ENCODE data around the gene COL26A1.
"Not testable (repeated sequence)": the region's sequence is repeated elsewhere in the genome, so short reads cannot be mapped to it uniquely, and the experiment has no call there.

Gene COL26A1

DNA sequence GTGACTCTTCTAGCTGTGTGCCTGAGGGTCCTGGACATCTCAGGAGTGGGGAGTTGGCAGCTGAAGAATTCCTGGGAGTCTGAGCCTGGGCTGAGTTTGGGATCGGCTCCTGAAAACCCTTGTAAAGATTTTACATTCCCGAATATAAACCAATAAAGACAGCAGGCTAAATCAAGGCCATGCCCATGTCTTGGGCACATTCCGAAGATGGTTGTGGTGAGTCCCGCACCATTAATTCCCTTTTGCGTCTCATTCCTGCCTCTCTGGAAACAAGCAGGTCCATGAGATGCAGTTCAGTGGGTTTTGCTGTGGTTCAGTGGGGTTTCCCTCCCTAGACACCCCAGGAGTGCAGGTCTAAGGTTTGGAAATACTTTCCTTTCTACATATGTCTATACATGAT, 90.9 kb downstream of the COL26A1 start:
- DNase-seq: no peak

DNA sequence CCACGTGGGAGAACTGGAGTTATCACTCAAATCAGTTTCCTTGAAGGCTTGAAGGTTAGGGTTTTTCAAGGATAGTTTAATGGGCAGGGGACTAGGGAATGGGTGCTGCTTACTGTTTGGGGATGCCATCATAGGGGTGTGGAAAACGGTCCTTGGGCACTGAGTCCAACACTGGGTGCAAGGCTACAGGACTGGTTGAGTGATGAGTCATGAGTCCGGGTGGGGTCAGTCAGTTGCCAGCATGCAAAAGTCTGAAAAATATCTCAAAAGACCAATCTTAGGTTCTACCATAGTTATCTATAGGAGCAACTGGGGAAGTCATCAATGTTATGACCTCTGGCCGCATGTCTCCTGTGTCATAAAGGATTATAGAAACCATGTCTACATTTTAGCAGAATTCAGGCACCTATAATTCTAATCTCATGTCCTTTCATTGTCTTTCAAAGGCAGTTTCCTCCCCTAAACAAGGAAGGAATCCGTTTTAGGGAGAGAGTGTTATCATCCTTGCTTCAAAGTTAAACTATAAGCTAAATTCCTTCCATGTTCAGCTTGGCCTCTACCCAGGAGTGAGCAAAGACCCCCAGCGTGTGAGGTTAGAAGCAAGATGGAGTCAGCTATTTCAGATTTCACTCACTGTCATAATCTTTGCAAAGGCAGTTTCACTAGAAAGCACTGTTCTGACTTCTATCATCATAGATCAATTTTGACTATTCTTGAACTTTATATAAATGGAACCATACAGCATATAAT, 94.5 kb downstream of the COL26A1 start:
- no peak for DNase-seq

DNA sequence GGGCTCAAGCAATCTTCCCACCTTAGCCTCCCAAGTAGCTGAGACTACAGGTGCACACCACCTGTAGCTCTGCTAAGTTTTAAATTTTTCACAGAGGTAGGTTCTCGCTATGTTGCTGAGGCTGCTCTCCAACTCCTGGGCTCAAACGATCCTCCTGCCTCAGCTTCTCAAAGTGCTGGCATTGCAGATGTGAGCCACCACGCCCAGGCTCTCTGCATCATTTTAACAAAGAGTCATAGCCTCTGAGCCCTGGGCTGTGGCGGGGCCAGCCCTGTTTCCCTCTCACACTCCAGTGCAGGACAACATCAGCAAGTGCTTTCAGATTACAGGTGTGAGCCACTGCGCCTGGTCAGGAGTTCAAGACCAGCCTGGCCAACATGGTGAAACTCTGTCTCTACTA, 102.5 kb downstream of the COL26A1 start:
- DNase-seq: no peak

DNA sequence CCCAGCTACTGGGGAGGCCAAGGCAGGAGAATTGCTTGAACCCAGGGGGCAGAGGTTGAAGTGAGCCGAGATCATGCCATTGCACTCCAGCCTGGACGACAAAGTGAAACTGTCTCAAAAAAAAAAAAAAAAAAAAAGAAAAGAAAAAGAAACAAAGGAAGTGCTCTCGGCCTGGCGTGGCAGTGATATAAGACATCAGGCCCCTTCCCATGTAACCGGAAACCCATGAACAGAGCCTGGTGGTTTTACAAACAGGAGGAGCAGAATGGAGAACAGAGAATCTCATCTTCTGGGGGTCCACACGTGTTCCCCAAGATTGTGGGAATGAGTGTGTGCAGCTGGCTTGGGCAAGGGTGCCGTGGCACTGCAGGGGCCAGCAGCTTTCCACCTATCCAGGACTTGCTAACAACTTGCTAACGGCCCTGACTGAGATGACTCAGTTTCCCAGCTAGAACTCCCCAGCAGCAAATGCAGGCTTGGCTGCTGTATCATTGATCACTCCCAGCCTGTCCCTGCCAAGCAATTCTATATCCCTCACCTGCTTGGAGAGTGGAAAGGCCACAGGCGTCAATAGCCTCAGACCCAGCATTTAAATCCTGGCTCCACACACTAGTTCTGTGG, 103.0 kb downstream of the COL26A1 start:
- no peak for DNase-seq

DNA sequence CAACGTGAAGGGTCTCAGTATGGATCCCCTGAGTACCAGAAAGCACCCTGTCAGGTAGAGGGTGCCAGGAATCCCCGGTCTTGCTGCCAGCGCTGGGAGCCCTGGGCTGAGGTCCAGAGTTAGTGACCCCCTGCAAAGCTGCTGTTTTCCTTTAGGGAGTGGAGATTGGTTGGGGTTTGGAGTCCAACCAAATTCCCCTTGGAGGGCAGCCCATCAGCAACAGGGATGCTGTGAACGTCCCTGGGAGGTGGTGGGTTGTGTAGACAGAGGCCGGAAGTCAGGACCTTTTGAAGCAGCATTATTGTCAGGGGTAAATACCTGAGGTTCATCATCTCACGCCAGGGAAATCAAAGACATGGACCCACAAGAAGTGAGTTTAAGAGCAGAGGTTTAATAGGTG, 104.2 kb downstream of the COL26A1 start:
- no peak for DNase-seq

DNA sequence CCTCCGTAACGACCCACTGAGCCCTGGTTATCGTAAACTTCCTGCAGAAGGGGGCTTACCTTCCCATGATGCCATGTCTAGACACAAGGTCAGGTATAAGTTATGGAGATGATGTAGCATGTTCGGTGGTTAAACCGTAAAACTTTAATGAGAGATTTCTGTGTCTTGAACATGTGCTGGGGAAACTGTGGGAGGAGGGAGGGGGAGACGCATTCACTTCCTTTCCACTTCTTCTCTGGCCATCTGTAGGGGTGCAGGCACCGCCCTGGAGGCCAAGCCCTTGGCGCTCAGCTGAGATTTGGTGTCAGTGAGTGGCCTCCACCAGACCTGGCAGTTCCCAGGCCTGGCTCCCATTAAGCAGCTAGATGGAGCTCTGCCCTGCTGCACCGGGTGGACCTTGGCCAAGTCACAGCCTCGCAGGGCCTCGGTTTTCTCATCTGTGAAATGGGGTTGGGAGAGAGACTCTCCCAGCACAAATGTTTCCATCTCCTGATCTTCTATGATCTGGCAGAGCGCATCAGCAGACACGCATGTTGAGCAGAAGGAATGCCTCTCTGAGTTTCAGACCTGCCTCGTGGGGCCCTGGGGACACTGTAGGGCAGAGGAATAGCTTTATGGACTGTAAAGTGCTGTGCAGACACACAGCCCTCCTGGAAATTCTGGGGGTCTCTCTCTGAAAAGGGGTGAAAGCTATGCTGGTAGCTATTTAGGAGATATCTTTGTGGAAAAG, 106.0 kb downstream of the COL26A1 start:
- no peak for DNase-seq

DNA sequence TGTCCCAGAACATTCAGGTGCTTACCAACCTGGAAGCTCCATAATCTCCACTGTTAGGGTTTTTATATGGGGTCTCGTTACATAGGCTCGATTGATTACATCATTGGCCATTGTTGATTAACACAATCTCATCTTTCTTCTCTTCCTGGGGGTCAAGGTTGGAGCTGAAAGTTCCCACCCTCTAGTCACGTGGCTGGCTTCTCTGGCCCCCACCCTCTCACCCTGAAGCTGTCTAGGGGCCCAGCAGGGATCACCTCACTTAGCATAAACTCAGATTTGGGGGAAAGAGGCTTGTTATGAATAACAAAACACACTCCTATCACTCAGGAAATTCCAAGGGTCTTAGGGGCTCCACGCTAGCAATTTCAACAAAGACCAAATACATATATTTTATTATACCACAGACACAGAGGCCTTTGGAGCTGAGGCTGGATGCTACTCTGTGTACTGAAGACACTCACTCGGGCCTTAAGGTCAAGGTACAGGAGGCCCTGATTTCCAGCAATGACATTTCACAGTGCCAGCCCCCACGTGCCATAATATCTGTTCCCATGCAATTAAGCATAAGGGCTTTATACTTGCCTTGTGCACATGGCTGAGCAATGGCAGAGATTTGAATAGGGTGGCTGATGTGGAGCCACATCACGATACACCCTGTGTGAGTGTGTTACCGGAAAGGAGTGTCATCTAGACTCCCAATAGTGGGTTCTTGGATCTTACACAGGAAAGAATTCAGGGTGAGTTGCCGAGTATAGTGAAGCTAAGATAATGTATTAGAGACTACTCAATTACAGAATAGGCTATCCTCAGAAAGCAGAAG, 108.2 kb downstream of the COL26A1 start:
- DNase-seq: no peak

DNA sequence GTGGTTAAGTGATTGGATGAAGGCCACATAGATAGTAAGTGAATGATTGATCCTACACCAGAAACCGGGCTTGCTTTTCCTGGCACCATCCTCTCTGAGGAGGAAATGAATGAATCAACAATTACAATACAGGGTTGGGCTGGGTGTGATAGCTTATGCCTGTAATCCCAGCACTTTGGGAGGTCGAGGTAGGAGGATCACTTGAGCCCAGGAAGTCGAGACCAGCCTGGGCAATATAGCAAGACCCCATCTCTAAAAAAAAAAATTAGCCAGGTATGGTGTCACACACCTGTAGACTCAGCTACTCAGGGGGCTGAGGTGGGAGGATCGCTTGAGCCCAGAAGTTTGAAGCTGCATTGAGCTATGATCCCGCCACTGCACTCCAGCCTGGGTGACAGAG, 111.5 kb downstream of the COL26A1 start:
- DNase-seq: no peak

DNA sequence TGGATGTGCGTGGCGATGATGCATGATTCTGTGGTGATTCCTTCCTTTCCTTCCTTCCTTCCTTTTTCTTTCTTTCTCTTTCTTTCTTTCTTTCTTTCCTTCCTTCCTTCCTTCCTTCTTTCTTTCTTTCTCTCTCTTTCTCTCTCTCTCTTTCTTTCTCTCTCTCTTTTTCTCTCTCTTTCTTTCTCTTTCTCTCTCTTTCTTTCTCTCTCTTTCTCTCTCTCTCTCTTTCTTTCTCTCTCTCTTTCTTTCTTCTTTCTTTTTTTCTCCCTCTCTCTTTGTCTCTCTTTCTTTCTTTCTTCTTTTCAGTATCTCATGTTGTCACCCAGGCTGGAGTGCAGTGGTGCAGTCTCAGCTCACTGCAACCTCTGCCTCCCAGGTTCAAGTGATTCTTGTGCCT, 113.0 kb downstream of the COL26A1 start:
- DNase-seq: not testable (repeated sequence)

DNA sequence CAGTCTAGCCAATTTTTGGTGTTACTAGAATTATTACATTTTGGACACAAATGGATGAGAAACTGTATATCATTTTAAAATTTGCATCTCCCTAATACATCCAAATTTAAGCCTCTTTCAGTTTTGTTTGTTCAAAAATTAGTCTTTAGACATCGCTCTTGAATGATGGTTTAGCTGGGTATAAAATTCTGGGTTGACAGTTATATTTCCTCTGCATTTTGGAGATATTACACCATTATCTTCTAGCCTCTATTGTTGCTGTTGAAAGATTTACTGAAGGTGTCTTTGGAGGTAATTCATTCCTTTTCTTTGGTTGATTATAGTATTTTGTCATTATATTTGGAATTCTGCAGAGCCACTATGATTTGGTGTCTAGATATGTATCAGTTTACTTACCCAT, 116.5 kb downstream of the COL26A1 start:
- no peak for DNase-seq

DNA sequence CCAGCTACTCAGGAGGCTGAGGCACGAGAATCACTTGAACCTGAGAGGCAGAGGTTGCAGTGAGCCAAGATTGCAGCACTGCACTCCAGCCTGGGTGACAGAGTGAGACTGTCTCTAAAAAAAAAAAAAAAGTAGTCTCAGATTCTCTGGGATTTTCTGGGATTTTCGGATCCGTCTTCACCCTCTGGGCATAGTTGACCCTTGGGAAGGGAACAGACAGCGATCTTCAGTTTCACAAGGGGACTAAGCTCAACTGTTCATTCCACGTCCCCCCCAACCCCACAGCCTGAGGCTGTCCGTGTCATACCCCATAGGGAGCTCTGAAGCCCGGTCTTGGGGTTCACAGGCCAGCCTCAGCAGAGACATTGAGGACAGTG, 123.4 kb downstream of the COL26A1 start:
- DNase-seq: not testable (repeated sequence)

DNA sequence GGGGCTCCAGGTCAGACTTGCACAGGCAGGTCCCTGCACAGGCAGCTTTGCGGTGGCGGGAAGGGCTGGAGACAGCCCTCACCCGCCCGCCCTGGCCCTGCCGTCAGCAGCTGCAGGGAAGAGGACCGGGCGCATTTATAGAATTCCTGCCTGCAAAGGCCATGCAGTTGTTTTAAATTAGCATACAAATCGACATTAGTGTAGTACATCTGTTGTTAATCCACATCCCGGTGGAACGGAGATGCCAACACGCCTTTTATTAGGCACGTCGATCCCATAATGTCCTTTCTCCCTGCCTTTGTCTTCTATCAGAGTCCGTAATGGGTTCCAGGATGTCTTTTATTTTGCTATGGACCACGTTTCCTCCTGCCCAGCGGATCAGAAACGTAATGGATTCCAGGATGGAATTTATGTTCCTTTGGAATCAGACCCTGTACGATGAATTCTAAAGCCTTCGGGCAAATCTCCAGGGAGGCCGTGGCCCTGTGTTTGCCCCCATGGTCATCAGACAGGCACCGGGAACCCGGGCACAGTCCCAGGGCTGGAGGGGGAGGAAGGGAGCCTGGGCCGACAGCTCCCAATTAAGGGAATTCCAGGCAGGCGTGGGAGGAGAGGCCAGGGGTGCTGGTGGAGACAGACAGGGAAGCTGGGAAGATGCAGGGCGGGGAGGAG, 123.9 kb downstream of the COL26A1 start:
- no peak for DNase-seq

DNA sequence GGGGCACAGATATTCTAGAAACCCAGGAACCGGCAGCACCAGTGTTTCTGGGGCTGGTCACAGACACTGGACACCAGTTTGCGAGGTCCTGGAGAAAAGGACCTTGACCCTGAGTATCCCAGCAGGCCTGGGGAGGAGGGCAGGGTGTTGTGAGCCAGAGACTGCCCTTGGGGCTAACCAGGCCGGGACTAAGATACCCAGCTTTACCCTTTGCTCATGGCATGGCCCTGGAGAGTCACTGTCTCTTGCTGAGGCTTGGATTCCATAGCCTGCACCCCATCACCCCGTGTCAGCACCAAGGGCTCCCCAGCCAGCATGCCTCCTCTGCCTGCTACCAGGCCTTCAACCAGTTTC, 124.4 kb downstream of the COL26A1 start:
- no peak for DNase-seq

DNA sequence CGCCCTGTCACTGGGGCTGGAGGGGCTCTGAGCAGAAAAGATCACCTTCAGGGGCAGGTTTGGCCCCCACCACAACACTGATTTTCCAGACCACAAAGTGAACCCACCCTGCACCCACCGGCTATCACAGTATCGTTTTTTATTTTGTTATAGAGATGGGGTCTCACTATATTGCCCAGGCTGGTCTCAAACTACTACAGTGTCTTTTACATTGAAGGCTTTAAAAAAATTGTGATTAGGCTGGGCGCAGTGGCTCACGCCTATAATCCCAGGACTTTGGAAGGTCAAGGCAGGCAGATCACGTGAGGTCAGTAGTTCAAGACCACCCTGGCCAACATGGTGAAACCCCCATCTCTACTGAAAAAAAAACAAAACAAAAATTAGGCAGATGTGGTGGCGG, 125.1 kb downstream of the COL26A1 start:
- DNase-seq: no peak

DNA sequence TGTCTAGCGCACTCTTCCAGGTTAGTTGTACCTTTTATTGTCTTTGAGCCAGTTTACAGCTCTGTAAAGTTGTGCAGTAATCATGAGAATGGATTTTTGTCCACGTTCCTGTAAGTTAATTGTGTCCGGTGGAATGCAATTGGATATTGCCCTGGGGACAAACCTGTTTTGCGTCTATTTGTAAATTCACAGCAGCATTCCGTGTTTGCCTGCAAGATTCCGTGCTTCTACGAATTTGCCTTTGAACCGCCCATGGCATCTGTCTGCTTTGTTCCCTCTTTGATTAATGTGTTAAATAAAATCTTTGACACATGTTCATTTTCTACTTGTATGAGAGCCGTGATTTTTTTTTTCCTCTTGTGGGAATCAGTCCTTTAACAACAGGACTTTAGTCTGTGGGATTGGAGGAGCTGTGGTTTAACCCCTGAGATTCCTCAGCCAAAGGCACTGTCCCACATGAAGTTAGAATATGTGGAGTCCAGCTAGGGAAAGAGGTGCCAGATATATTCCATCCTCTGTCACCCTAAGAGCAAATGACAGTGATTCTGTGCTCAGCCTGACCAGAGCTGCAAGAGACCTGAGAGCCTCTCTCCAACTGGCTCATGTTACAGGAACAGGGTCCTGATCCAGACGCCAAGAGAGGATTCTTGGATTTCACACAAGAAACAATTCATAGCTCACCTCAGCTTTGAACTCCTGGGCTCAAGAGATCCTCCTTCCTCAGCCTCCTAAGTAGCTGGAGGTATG, 126.3 kb downstream of the COL26A1 start:
- DNase-seq: no peak

DNA sequence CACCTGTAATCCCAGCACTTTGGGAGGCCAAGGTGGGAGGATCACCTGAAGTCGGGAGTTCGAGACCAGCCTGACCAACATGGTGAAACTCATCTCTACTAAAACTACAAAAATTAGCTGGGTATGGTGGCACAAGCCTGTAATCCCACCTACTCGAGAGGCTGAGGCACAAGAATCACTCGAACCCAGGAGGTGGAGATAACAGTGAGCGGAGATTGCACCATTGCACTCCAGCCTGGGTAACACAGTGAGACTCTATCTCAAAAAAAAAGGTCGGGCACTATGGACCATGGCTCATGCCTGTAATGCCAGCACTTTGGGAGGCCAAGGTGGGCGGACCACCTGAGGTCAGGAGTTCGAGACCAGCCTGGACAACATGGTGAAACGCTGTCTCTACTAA, 127.8 kb downstream of the COL26A1 start:
- DNase-seq: not testable (repeated sequence)

DNA sequence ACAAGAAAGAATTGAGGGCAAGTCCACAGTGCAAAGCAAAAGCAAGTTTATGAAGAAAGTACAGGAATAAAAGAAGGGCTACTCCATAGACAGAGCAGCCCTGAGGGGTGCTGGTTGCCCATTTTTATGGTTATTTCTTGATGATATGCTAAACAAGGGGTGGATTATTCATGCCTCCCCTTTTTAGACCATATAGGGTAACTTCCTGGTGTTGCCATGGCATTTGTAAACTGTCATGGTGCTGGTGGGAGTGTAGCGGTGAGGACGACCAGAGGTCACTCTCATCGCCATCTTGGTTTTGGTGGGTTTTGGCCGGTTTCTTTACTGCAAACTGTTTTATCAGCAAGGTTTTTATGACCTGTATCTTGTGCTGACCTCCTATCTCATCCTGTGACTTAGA, 128.8 kb downstream of the COL26A1 start:
- DNase-seq: not testable (repeated sequence)

DNA sequence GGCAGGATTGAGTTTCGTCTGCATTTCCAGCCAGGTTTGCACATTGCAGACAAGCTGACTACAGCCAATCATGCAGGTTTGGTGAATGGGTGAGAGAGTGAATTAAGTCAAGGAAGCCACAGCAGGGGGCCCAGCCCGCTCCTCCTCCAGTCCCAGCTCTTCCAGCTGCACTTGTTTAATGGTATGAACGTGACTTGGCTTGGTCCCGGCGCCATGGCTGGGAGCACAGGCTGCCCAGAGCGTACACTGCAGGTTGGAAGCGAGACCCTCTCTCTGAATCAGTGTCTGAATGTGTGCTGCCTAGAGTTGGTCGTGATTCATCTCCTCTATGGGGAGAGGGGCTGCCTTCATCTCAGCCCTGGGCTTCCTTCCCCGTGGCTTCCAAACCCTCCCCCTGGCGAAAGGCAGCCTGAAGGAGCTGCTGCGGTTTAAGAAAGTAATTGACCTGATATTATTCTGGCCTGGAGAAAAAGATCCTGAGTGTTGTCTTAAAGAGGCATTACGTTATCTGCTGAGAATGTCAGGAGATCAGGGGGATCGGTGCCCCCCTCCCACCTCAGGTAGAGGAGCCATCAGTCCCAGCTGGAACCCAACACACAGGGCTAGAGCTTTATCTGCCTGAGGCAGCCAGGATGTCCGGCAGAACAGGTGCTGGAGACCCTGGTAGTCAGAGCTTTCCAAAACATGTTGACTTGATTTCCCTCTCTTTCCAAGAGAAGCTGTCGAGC, 132.1 kb downstream of the COL26A1 start:
- DNase-seq: no peak

DNA sequence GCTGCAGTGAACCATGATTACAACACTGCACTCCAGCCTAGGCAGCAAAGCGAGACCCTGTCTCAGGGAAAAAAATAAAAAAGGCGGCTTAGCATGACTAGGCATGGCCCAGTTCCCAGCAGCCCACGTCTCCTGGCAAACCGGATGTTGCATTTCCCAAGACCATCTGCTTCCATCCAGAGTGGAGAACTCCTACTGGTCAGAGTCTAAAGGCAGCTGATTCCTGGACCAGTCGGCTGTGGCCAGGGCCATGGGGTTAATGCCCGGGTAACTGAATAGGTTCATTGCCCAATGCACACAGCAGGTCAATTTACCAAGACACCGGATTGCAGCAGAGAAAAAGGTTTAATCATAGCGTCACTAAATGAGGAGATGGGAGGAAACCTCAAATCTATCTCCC, 133.3 kb downstream of the COL26A1 start:
- no peak for DNase-seq

DNA sequence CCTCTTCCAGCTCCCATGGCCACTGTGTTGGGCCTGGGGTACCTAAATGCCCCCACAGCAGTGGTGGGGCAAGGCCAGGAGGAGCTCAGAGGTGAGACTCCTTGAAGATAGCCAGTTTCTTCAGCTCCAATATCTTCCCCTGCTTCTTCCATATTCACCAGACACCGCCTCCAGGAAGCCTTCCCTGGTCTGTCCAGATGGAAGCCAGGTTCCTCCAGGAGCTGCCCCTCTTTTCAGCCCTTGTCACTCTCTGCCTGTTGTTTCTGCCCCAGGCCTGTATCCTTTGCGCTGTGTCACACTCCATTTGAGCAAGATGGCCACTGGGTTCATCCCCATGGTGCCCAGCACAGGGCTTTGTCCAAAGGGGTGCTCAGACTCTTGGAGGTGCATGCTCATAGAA, 138.7 kb downstream of the COL26A1 start:
- no peak for DNase-seq

DNA sequence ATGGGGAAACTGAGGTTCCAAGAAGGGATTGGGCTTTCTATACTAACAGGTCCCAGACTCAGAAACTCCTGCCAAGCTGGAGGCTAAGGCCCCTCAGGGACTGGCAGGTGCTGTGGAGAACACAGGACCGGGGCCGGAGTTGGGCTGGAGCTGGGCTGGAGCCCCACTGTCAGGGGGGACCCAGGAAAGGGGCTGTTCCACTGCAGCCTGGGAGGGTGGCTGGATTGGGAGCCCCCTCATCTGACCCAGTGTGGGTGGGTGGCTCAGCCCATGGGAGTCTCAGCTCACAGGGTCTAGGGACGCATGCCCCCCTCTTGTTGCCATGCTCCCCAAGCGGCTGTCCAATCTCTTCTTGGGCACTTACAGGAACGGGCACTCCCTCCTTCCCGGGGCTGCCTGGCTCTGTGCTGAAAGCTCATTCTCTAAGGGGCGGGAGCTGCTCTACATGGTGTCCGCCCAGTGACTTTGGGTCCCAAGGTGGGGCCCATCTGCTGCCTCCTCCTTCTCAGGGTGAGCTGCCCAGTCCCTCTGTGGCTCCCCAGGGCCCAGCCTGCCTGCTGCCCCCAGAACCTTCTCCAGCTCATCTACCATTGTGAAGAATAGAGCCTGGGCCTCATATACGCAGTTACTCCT, 139.9 kb downstream of the COL26A1 start:
- DNase-seq: no peak
